Measurements from ENCODE around the gene ALDH1A3.
A peak's percentile ranks its signal among the peaks of the same experiment; 100 is the strongest.

Gene ALDH1A3

GRCh38 chr15:100901296-100901695 lies 21.7 kb downstream of the ALDH1A3 start:
- Histone ChIP-seq H3K36me3 (ENCODE audit: control insufficient read depth in 2 of 2, insufficient read depth in 2 of 2, low read length in 2 of 2) (no peaks in the 10 kb centered on the region), H3K4me3 (ENCODE audit: low read length in 2 of 2) (no peak overlapping the region), H3K27me3 (ENCODE audit: control insufficient read depth in 2 of 2, insufficient read depth in 2 of 2, low read length in 2 of 2) (no peaks in the 10 kb centered on the region), H3K4me1 (ENCODE audit: control insufficient read depth in 2 of 2, insufficient read depth in 2 of 2, low read length in 2 of 2) (peaks cover 31 to 35% of the 10 kb centered on the region in 2 donors), H3K9me3 (ENCODE audit: control insufficient read depth in 2 of 2, low read length in 2 of 2) (no peaks in the 10 kb centered on the region), H3K27ac (ENCODE audit: low read depth in 2 of 2, low read length in 2 of 2) (peak overlapping the region; percentile 84 to 85), H3K9ac (ENCODE audit: low read depth in 1 of 2, low read length in 2 of 2) (no peak overlapping the region)

GRCh38 chr15:100901702-100902435 lies 22.2 kb downstream of the ALDH1A3 start:
- Histone ChIP-seq H3K4me1 (ENCODE audit: control insufficient read depth in 2 of 2, insufficient read depth in 2 of 2, low read length in 2 of 2) (peaks cover 31 to 35% of the 10 kb centered on the region in 2 donors), H3K9me3 (ENCODE audit: control insufficient read depth in 2 of 2, low read length in 2 of 2) (no peaks in the 10 kb centered on the region), H3K36me3 (ENCODE audit: control insufficient read depth in 2 of 2, insufficient read depth in 2 of 2, low read length in 2 of 2) (no peaks in the 10 kb centered on the region), H3K9ac (ENCODE audit: low read depth in 1 of 2, low read length in 2 of 2) (peak overlapping the region; percentile 57 to 63), H3K27ac (ENCODE audit: low read depth in 2 of 2, low read length in 2 of 2) (peak overlapping the region; percentile 84 to 85), H3K27me3 (ENCODE audit: control insufficient read depth in 2 of 2, insufficient read depth in 2 of 2, low read length in 2 of 2) (no peaks in the 10 kb centered on the region), H3K4me3 (ENCODE audit: low read length in 2 of 2) (peak overlapping the region; percentile 60 to 67)

GRCh38 chr15:100902436-100903167 lies 23.0 kb downstream of the ALDH1A3 start:
- Histone ChIP-seq H3K9ac (ENCODE audit: low read depth in 1 of 2, low read length in 2 of 2) (peak overlapping the region; percentile 57 to 63), H3K4me3 (ENCODE audit: low read length in 2 of 2) (peak overlapping the region; percentile 60 to 67), H3K27me3 (ENCODE audit: control insufficient read depth in 2 of 2, insufficient read depth in 2 of 2, low read length in 2 of 2) (no peaks in the 10 kb centered on the region), H3K36me3 (ENCODE audit: control insufficient read depth in 2 of 2, insufficient read depth in 2 of 2, low read length in 2 of 2) (no peaks in the 10 kb centered on the region), H3K27ac (ENCODE audit: low read depth in 2 of 2, low read length in 2 of 2) (peak overlapping the region; percentile 84 to 85), H3K9me3 (ENCODE audit: control insufficient read depth in 2 of 2, low read length in 2 of 2) (no peaks in the 10 kb centered on the region), H3K4me1 (ENCODE audit: control insufficient read depth in 2 of 2, insufficient read depth in 2 of 2, low read length in 2 of 2) (peaks cover 28 to 35% of the 10 kb centered on the region in 2 donors)

GRCh38 chr15:100903168-100903554 lies 23.5 kb downstream of the ALDH1A3 start:
- H3K4me3 ChIP-seq (ENCODE audit: low read length in 2 of 2): no peak overlapping the region
- peaks cover 28 to 35% of the 10 kb centered on the region in 2 donors for H3K4me1 ChIP-seq (ENCODE audit: control insufficient read depth in 2 of 2, insufficient read depth in 2 of 2, low read length in 2 of 2)
- no peaks in the 10 kb centered on the region for H3K36me3 ChIP-seq (ENCODE audit: control insufficient read depth in 2 of 2, insufficient read depth in 2 of 2, low read length in 2 of 2)
- H3K9me3 ChIP-seq (ENCODE audit: control insufficient read depth in 2 of 2, low read length in 2 of 2): no peaks in the 10 kb centered on the region
- H3K27ac ChIP-seq (ENCODE audit: low read depth in 2 of 2, low read length in 2 of 2): peak overlapping the region in 1 of 2 donors; percentile 85
- no peak overlapping the region for H3K9ac ChIP-seq (ENCODE audit: low read depth in 1 of 2, low read length in 2 of 2)
- no peaks in the 10 kb centered on the region for H3K27me3 ChIP-seq (ENCODE audit: control insufficient read depth in 2 of 2, insufficient read depth in 2 of 2, low read length in 2 of 2)

GRCh38 chr15:100905850-100906249 lies 26.2 kb downstream of the ALDH1A3 start:
- Histone ChIP-seq H3K27ac (ENCODE audit: low read depth in 2 of 2, low read length in 2 of 2) (no peak overlapping the region), H3K4me3 (ENCODE audit: low read length in 2 of 2) (no peak overlapping the region), H3K4me1 (ENCODE audit: control insufficient read depth in 2 of 2, insufficient read depth in 2 of 2, low read length in 2 of 2) (peaks cover 17 to 24% of the 10 kb centered on the region in 2 donors), H3K36me3 (ENCODE audit: control insufficient read depth in 2 of 2, insufficient read depth in 2 of 2, low read length in 2 of 2) (no peaks in the 10 kb centered on the region), H3K27me3 (ENCODE audit: control insufficient read depth in 2 of 2, insufficient read depth in 2 of 2, low read length in 2 of 2) (no peaks in the 10 kb centered on the region), H3K9me3 (ENCODE audit: control insufficient read depth in 2 of 2, low read length in 2 of 2) (no peaks in the 10 kb centered on the region), H3K9ac (ENCODE audit: low read depth in 1 of 2, low read length in 2 of 2) (no peak overlapping the region)

DNA sequence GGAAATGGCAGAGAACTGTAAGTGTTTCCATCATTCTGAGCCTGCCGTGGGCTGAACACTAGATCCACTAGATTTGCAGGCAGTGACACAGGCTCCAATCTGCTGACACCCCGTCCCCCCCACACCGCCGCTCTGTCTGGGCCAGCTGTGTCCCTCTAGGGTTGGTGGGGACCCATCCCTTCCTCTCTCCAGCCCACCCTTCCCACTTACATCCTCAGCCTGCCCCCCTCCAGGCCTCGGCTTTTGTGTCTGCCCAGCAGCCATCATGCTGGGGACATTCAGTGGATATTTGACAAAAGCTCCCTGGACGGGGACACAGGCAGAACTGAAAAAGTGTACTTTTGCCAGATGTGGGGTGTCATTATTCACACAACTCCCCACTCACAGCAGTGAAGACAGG lies 28.8 kb downstream of the ALDH1A3 start:
- H3K36me3 ChIP-seq (ENCODE audit: control insufficient read depth in 2 of 2, insufficient read depth in 2 of 2, low read length in 2 of 2): peaks cover 0 to 3% of the 10 kb centered on the region in 2 donors
- no peaks in the 10 kb centered on the region for H3K9me3 ChIP-seq (ENCODE audit: control insufficient read depth in 2 of 2, low read length in 2 of 2)
- H3K27ac ChIP-seq (ENCODE audit: low read depth in 2 of 2, low read length in 2 of 2): no peak overlapping the region
- H3K4me1 ChIP-seq (ENCODE audit: control insufficient read depth in 2 of 2, insufficient read depth in 2 of 2, low read length in 2 of 2): peaks cover 3 to 6% of the 10 kb centered on the region in 2 donors
- no peak overlapping the region for H3K4me3 ChIP-seq (ENCODE audit: low read length in 2 of 2)
- H3K27me3 ChIP-seq (ENCODE audit: control insufficient read depth in 2 of 2, insufficient read depth in 2 of 2, low read length in 2 of 2): no peaks in the 10 kb centered on the region
- no peak overlapping the region for H3K9ac ChIP-seq (ENCODE audit: low read depth in 1 of 2, low read length in 2 of 2)

DNA sequence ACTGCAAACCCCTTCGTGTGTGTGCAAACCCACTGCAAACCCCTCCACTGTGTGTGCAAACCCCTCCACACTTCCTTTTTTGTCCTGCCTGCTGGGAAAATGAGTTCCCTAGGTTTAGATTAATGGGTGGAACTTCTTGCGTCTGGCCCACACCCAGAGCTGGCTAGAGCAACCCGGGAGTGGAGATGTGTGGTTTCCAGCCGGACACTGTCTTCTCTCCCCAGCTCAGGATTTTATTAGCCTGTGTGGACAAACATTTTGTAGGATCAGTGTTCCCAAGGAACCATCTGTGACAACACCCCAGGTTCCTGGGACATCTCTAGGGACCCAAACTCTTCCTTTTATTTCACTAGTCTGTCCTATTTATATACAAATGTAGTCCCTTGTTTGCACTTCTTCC lies 29.9 kb downstream of the ALDH1A3 start:
- no peaks in the 10 kb centered on the region for H3K9me3 ChIP-seq (ENCODE audit: control insufficient read depth in 2 of 2, low read length in 2 of 2)
- peaks cover 3% of the 10 kb centered on the region in 2 donors for H3K4me1 ChIP-seq (ENCODE audit: control insufficient read depth in 2 of 2, insufficient read depth in 2 of 2, low read length in 2 of 2)
- no peak overlapping the region for H3K9ac ChIP-seq (ENCODE audit: low read depth in 1 of 2, low read length in 2 of 2)
- H3K4me3 ChIP-seq (ENCODE audit: low read length in 2 of 2): no peak overlapping the region
- H3K27ac ChIP-seq (ENCODE audit: low read depth in 2 of 2, low read length in 2 of 2): peak overlapping the region; percentile 18 to 25
- H3K36me3 ChIP-seq (ENCODE audit: control insufficient read depth in 2 of 2, insufficient read depth in 2 of 2, low read length in 2 of 2): peaks cover 3 to 8% of the 10 kb centered on the region in 2 donors
- H3K27me3 ChIP-seq (ENCODE audit: control insufficient read depth in 2 of 2, insufficient read depth in 2 of 2, low read length in 2 of 2): no peaks in the 10 kb centered on the region

GRCh38 chr15:100909989-100910955 lies 30.6 kb downstream of the ALDH1A3 start:
- no peaks in the 10 kb centered on the region for H3K27me3 ChIP-seq (ENCODE audit: control insufficient read depth in 2 of 2, insufficient read depth in 2 of 2, low read length in 2 of 2)
- no peaks in the 10 kb centered on the region for H3K9me3 ChIP-seq (ENCODE audit: control insufficient read depth in 2 of 2, low read length in 2 of 2)
- H3K4me1 ChIP-seq (ENCODE audit: control insufficient read depth in 2 of 2, insufficient read depth in 2 of 2, low read length in 2 of 2): peaks cover 0 to 3% of the 10 kb centered on the region in 2 donors
- no peak overlapping the region for H3K4me3 ChIP-seq (ENCODE audit: low read length in 2 of 2)
- peak overlapping the region; percentile 18 to 25 for H3K27ac ChIP-seq (ENCODE audit: low read depth in 2 of 2, low read length in 2 of 2)
- no peak overlapping the region for H3K9ac ChIP-seq (ENCODE audit: low read depth in 1 of 2, low read length in 2 of 2)
- H3K36me3 ChIP-seq (ENCODE audit: control insufficient read depth in 2 of 2, insufficient read depth in 2 of 2, low read length in 2 of 2): peaks cover 4 to 12% of the 10 kb centered on the region in 2 donors

GRCh38 chr15:100911086-100911485 lies 31.5 kb downstream of the ALDH1A3 start:
- no peak overlapping the region for H3K9ac ChIP-seq (ENCODE audit: low read depth in 1 of 2, low read length in 2 of 2)
- H3K4me3 ChIP-seq (ENCODE audit: low read length in 2 of 2): no peak overlapping the region
- no peak overlapping the region for H3K27ac ChIP-seq (ENCODE audit: low read depth in 2 of 2, low read length in 2 of 2)
- no peaks in the 10 kb centered on the region for H3K9me3 ChIP-seq (ENCODE audit: control insufficient read depth in 2 of 2, low read length in 2 of 2)
- no peaks in the 10 kb centered on the region for H3K27me3 ChIP-seq (ENCODE audit: control insufficient read depth in 2 of 2, insufficient read depth in 2 of 2, low read length in 2 of 2)
- H3K36me3 ChIP-seq (ENCODE audit: control insufficient read depth in 2 of 2, insufficient read depth in 2 of 2, low read length in 2 of 2): peaks cover 6 to 14% of the 10 kb centered on the region in 2 donors
- peaks cover 0 to 3% of the 10 kb centered on the region in 2 donors for H3K4me1 ChIP-seq (ENCODE audit: control insufficient read depth in 2 of 2, insufficient read depth in 2 of 2, low read length in 2 of 2)

Data from mucosa of rectum (tissue), 2 donors.